PC-9 (cell line): ENCODE data around the gene STARD7.

ENCODE experiments used
- EZH2 ChIP-seq: fragments of 200-600 bp; sonication (generic); IDR thresholded peaks from 2 replicates; pipeline ENCODE4 v1.8.0; 2017; ENCODE audit warnings: antibody characterized with exemption, low read depth
- TF ChIP-seq, protein P1 (sequence below): fragments of 200-600 bp; sonication (generic); conservative IDR thresholded peaks from 2 replicates; pipeline ENCODE4 v1.6.1; 2017; ENCODE audit warnings: mixed run types, antibody characterized with exemption, mild to moderate bottlenecking, moderate library complexity

DNA sequence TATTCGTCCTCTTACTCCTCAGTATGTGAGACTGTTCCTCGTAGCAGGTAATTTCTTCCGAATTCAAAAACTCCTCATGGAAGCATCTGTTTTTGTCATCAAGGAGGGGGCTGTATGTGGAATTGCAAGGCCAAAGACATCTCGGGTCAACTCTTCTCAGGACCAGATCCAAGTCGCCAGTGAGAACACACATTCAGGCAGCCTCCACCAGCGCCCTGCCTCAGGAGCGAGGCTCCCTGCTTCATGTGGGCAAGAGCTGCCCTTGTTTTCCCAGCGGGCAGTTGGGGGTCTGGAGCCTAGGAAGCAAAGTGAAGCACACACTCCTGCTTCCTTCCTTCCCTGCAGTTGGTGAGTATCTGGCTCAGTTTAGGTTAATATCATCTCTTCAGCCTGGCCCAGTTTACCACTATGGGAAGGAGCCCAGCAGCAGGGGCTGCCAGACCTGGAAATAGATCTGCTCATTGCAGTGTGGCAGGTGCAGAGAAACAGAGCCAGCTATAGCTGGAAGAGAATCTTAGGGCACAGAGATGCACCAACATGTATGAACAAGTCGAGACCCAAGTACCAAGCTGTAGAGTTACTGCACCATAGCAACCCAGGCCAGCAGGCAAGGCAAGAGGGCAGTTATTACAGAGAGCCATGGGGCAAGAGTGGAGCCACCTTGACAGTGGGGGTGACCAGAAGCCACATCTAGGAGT lies 31.9 kb upstream of the STARD7 start:
- TF ChIP-seq, protein P1, sequence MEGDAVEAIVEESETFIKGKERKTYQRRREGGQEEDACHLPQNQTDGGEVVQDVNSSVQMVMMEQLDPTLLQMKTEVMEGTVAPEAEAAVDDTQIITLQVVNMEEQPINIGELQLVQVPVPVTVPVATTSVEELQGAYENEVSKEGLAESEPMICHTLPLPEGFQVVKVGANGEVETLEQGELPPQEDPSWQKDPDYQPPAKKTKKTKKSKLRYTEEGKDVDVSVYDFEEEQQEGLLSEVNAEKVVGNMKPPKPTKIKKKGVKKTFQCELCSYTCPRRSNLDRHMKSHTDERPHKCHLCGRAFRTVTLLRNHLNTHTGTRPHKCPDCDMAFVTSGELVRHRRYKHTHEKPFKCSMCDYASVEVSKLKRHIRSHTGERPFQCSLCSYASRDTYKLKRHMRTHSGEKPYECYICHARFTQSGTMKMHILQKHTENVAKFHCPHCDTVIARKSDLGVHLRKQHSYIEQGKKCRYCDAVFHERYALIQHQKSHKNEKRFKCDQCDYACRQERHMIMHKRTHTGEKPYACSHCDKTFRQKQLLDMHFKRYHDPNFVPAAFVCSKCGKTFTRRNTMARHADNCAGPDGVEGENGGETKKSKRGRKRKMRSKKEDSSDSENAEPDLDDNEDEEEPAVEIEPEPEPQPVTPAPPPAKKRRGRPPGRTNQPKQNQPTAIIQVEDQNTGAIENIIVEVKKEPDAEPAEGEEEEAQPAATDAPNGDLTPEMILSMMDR = no peak
- no peak for TF ChIP-seq EZH2
